GM12891 (cell line): Measurements from ENCODE around the gene SLCO3A1.

Experiments
- POLR2A ChIP-seq: IDR thresholded peaks from 2 replicates; pipeline ENCODE4 v1.6.1; 2011; ENCODE audit warnings: low read depth, low read length, control low read depth
- POLR2AphosphoS5 ChIP-seq: IDR thresholded peaks from 2 replicates; pipeline ENCODE4 v1.6.1; 2011; ENCODE audit warnings: low read depth, low read length, control low read depth
- TAF1 ChIP-seq: IDR thresholded peaks from 2 replicates; pipeline ENCODE4 v1.6.1; 2011; ENCODE audit warnings: low read depth, low read length, control low read depth

GRCh38 chr15:91866971-91867372, 13.5 kb downstream of the SLCO3A1 start:
- no peak for TF ChIP-seq POLR2A
- TF ChIP-seq POLR2AphosphoS5, result no peak
- no peak for TF ChIP-seq TAF1
